Fibroblast of pulmonary artery (primary cell): ENCODE results near the gene HS3ST3B1.

ENCODE experiments used
- DNase-seq: peaks from one replicate; pipeline ENCODE4 v3.0.0-alpha.2; 2010; ENCODE audit warnings: low read depth
- H3K4me3 ChIP-seq: replicated peaks from 2 replicates; pipeline ENCODE4 v1.5.1; 2011; ENCODE audit warnings: low read depth, mild to moderate bottlenecking, control low read depth, low read length, moderate library complexity
- CTCF ChIP-seq: IDR thresholded peaks from 2 replicates; pipeline ENCODE4 v1.5.1; 2011; ENCODE audit warnings: mild to moderate bottlenecking, control low read depth, low read length, inconsistent platforms; ENCODE audit errors: missing control alignments

HS3ST3B1 gene

DNA sequence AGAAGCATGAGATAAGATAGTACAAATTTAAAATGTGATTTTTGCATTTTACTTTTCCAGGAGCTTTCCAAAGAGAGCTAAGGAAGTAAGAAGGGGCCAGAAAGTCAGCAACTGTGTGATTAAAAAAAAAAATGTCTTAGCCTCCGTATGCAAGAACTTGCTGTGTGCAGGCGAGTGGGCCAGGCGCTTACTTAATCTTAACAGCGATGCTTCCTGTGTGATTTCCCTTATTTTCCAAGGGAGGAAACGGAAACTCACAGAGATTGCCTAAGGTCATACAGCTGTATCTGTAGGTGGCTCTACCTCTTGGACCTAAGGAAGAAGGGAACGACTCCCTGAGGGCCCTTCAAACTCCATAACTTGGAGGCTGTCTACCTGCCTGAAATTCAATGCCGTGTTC is 11.1 kb downstream of the HS3ST3B1 start:
- no peak for TF ChIP-seq CTCF
- H3K4me3 ChIP-seq, result no peak overlapping the region
- no peak for DNase-seq

DNA sequence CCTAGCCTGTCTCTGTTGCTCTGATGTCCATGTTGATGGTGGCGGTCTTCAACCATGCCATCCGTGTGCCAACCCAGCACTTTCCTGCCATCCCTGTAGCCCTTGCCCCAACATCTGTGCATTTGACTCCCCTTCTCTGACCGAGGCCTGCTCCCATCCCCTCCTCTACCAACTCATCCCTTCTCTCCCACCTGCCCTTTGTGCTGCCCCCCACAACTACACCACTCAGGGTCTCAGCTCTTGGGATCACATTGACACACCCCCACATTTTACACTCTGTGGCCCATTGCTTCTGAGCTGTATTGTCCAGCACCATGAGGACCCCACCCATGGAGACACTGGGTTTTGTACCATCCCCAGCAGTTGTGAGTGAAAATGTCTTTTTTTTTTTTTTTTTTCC is 11.6 kb downstream of the HS3ST3B1 start:
- no peak for DNase-seq
- TF ChIP-seq CTCF, result no peak

GRCh38 chr17:14316126-14316832 is 15.4 kb downstream of the HS3ST3B1 start:
- H3K4me3 ChIP-seq, result no peak overlapping the region
- TF ChIP-seq CTCF, result no peak
- DNase-seq, result no peak

More for the DNA sequence above, 11.6 kb downstream of the HS3ST3B1 start:
- no peak overlapping the region for H3K4me3 ChIP-seq

GRCh38 chr17:14317383-14317782 is 16.5 kb downstream of the HS3ST3B1 start:
- no peak for TF ChIP-seq CTCF
- no peak overlapping the region for H3K4me3 ChIP-seq
- no peak for DNase-seq

DNA sequence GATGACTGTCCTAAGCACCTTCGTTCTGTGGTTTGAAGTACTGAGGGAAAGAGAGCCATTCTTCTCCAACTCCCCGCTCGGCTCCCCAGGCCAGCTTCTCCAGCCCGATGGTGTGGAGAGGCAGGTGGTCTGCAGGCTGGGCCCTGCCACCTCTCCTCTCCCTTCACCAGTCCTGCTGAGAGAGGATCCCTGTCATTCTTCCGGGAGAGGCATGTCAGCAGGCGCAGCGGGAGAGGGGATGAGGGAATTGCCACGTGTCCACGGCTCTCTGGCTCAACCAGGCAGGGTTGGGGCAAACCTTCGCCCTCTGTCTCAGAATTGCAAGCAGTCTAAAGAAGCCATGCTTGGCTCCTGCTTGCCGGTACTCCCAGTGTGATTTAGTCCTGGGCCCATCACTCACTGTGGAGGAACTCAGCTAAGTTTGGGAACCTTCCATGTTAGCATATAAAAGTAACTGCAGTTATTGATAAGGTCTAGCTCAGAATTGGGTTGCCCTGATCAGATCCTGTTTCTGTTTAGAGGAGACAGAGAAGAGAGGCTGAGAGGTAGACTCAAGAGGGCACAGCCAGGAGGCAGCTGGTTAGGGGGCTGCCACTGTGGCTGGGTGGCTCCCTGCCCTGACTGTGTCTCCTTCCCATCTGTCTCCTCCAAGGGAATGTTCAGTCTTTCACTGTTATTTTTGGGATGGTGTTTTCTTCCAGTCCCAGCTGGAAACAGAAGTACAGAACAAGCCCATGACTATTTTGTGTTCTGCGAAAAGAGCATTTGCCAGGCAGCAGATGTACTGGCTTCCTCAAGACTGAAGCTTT is 17.4 kb downstream of the HS3ST3B1 start:
- no peak for TF ChIP-seq CTCF
- no peak for DNase-seq

DNA sequence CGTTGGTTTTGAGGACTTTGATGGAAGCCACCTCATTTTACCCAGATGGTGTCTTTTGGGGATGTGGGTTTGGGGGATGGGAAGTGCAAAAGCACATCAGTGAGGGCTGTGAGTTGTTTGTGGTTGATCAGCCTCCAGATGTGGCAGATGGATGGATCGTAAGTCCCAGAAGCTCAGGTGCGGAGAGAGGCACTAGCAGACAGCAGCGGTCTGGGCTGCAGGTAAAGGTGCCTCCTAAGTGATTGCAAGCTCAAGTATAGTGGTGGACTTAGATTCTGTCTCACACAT is 18.0 kb downstream of the HS3ST3B1 start:
- DNase-seq, result no peak
- no peak overlapping the region for H3K4me3 ChIP-seq
- TF ChIP-seq CTCF, result no peak

More for the DNA sequence above, 17.4 kb downstream of the HS3ST3B1 start:
- no peak overlapping the region for H3K4me3 ChIP-seq
